Measurements from ENCODE around the gene CSNK1A1. TPM values are rescaled to one million over a fixed set of nuclear protein-coding genes. Genes with fewer than 3 reads are reported as not detected.

CSNK1A1 gene
- total and polyA plus RNA-seq, 2 of the 4 experiments (the other 2 are of a cell fraction) = 140 to 419 TPM

DNA sequence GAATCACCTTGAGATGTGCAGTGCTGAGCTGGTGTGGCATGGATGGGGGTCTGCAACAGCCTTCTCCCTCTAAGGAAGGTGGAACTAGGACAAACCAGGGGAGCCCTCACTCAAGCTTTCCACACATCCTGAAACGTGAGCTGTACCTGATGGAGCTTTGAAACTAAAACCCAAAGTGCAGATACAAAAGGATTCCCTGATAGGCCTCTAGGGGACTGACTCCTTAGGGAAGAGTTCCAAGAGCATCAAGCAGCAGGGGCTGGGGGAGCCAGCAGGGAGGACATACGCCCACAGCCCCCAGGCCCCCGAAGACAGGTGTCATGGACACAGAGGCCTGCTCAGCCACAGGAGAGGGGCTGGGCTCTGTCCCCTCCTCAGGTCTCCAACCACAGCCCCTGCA lies 47.7 kb upstream of the CSNK1A1 start:
- 0 out of 2 replicates have a peak, but pooled peaks cover 3% of the 10 kb centered on the region for H3K9me1 ChIP-seq (ENCODE audit: insufficient read depth, low read length)
- H3K4me2 ChIP-seq (ENCODE audit: low read depth, low read length) = no peak overlapping the region
- ChIA-PET POLR2A (ENCODE audit: unreplicated experiment) (no interaction called here), CTCF (interaction anchor here (1.5 kb wide), 1 partner anchor 11 kb away, joined by 3 read pairs; no protein-coding TSS in a partner anchor)
- H4K5ac ChIP-seq (ENCODE audit: low read depth, low read length) = no peak overlapping the region
- H3K4me1 ChIP-seq (ENCODE audit: control insufficient read depth, insufficient read depth, low read length) = peaks cover 2% of the 10 kb centered on the region; the same call in 1 of the 2 replicates
- no peaks in the 10 kb centered on the region for H3K36me3 ChIP-seq (ENCODE audit: control insufficient read depth, insufficient read depth, low read length)
- H4K8ac ChIP-seq (ENCODE audit: low read depth in 2 of 2, low read length in 2 of 2) = no peak overlapping the region
- no peak overlapping the region for H3K4ac ChIP-seq (ENCODE audit: low read depth, low read length)
- H2AFZ ChIP-seq (replicated peaks; ENCODE audit: low read length, poor library complexity) = no peak overlapping the region
- intact Hi-C loops (cut with micrococcal nuclease) (no loop called here), in situ Hi-C loops (cut with MboI; ENCODE audit: low sequenced_read_pairs) (no loop called here), dilution Hi-C loops (cut with HindIII; ENCODE audit: low sequenced_read_pairs, unreplicated experiment) (no loop called here)
- H2BK5ac ChIP-seq (ENCODE audit: low read depth, low read length, poor library complexity, severe bottlenecking) = no peak overlapping the region
- DNase-seq (no peak), ATAC-seq (ENCODE audit: low read depth) (no peak)
- BruUV-seq (replicated peaks) = no TSS peak
- TF ChIP-seq MXI1 (IDR thresholded peaks at IDR 0.05; ENCODE audit: borderline replicate concordance, low read depth, low read length) (no peak), RFX5 (IDR thresholded peaks at IDR 0.05; ENCODE audit: low read depth, low read length) (no peak), MAFK (IDR thresholded peaks at IDR 0.05; ENCODE audit: low read depth, low read length) (no peak), RAD21 (IDR thresholded peaks at IDR 0.05; ENCODE audit: low read length) (no peak), RCOR1 (IDR thresholded peaks at IDR 0.05; ENCODE audit: insufficient replicate concordance, low read length) (no peak), CEBPB (IDR thresholded peaks at IDR 0.05; ENCODE audit: low read depth, low read length) (no peak), CTCF (conservative IDR thresholded peaks at IDR 0.05; ENCODE audit: low read depth, low read length) (no peak), SMC3 (IDR thresholded peaks at IDR 0.05; ENCODE audit: low read depth, low read length) (no peak), ELK1 (IDR thresholded peaks at IDR 0.05; ENCODE audit: borderline replicate concordance, low read depth, low read length) (no peak), FOS (IDR thresholded peaks at IDR 0.05; ENCODE audit: low read depth, low read length) (no peak), CHD1 (IDR thresholded peaks at IDR 0.05; ENCODE audit: low read depth, low read length) (no peak), NFE2L2 (IDR thresholded peaks at IDR 0.05; ENCODE audit: low read depth, low read length) (no peak), BHLHE40 (IDR thresholded peaks at IDR 0.05; ENCODE audit: low read depth, low read length) (no peak), MAZ (IDR thresholded peaks at IDR 0.05; ENCODE audit: borderline replicate concordance, low read depth, low read length) (no peak), POLR2A (IDR thresholded peaks at IDR 0.05; ENCODE audit: low read depth, low read length) (no peak)
- no peak overlapping the region for H2BK120ac ChIP-seq (ENCODE audit: low read depth, low read length)
- H3K18ac ChIP-seq (ENCODE audit: low read depth, low read length) = no peak overlapping the region
- H2AK9ac ChIP-seq (replicated peaks; ENCODE audit: low read depth, low read length, poor library complexity) = no peak overlapping the region
- no CpG with 5 or more reads among the region's 3 CpGs for WGBS, 2 experiments (ENCODE audit: extremely low coverage in 2 of 2, insufficient read length in 1 of 2)
- no peak overlapping the region for H2AK5ac ChIP-seq (ENCODE audit: low read depth, low read length)
- H3K14ac ChIP-seq (replicated peaks; ENCODE audit: low read depth, low read length) = no peak overlapping the region
- H2BK20ac ChIP-seq (ENCODE audit: low read depth, low read length) = no peak overlapping the region
- H3K9me3 ChIP-seq (ENCODE audit: control insufficient read depth, insufficient read depth, low read length) = no peaks in the 10 kb centered on the region
- H3K27me3 ChIP-seq (ENCODE audit: control insufficient read depth, insufficient read depth, low read length) = no peaks in the 10 kb centered on the region; the same call in 1 of the 2 replicates
- no peak overlapping the region for H3K9ac ChIP-seq (ENCODE audit: low read depth, low read length)
- no peak overlapping the region for H3K27ac ChIP-seq (ENCODE audit: insufficient read depth, low read length)
- H3K4me3 ChIP-seq (ENCODE audit: insufficient read depth, low read depth, low read length) = no peak overlapping the region
- H2BK15ac ChIP-seq (ENCODE audit: low read depth, low read length) = no peak overlapping the region
- no peak overlapping the region for H3K23ac ChIP-seq (ENCODE audit: low read depth, low read length)
- no peaks in the 10 kb centered on the region for H4K20me1 ChIP-seq (ENCODE audit: insufficient read depth, low read length)
- no peak overlapping the region for H4K91ac ChIP-seq (ENCODE audit: insufficient read depth, low read depth, low read length)
- H3K56ac ChIP-seq (ENCODE audit: extremely low read depth, insufficient read depth, low read length) = no peak overlapping the region
- no peaks in the 10 kb centered on the region for H3K79me1 ChIP-seq (ENCODE audit: low read depth in 1 of 2, low read length in 2 of 2)
